IPS-15b (cell line): Measurements from ENCODE around the gene MAMLD1.

Experiments
- H3K27me3 ChIP-seq: one replicate; pipeline ENCODE4 v1.6.1; 2013; ENCODE audit warnings: low read length; ENCODE audit not compliant: control insufficient read depth, insufficient read depth
- H3K36me3 ChIP-seq: one replicate; pipeline ENCODE4 v1.6.1; 2013; ENCODE audit warnings: low read length; ENCODE audit not compliant: control insufficient read depth, insufficient read depth
- H3K4me1 ChIP-seq: one replicate; pipeline ENCODE4 v1.6.1; 2013; ENCODE audit warnings: mild to moderate bottlenecking, low read length; ENCODE audit not compliant: control insufficient read depth, insufficient read depth
- H3K4me3 ChIP-seq: one replicate; pipeline ENCODE4 v1.5.1; 2013; ENCODE audit warnings: low read depth, low read length
- H3K9ac ChIP-seq: one replicate; pipeline ENCODE4 v1.6.1; 2013; ENCODE audit warnings: low read depth, mild to moderate bottlenecking, low read length
- H3K9me3 ChIP-seq: one replicate; pipeline ENCODE4 v1.6.1; 2013; ENCODE audit warnings: mild to moderate bottlenecking, low read length; ENCODE audit not compliant: control insufficient read depth, insufficient read depth

Gene MAMLD1

GRCh38 chrX:150527108-150527507, 164.0 kb downstream of the MAMLD1 start:
- Histone ChIP-seq H3K27me3 (no peaks in the 10 kb centered on the region), H3K9ac (no peak overlapping the region), H3K9me3 (peaks cover 4% of the 10 kb centered on the region)

GRCh38 chrX:150529587-150529986, 166.5 kb downstream of the MAMLD1 start:
- H3K36me3 ChIP-seq = no peaks in the 10 kb centered on the region
- no peaks in the 10 kb centered on the region for H3K4me1 ChIP-seq
- H3K27me3 ChIP-seq = no peaks in the 10 kb centered on the region
- no peak overlapping the region for H3K4me3 ChIP-seq
- H3K9me3 ChIP-seq = peaks cover 8% of the 10 kb centered on the region
- H3K9ac ChIP-seq = no peak overlapping the region

More at GRCh38 chrX:150527108-150527507, 164.0 kb downstream of the MAMLD1 start:
- Histone ChIP-seq H3K4me3 (no peak overlapping the region), H3K36me3 (no peaks in the 10 kb centered on the region), H3K4me1 (no peaks in the 10 kb centered on the region)

GRCh38 chrX:150530821-150531220, 167.7 kb downstream of the MAMLD1 start:
- Histone ChIP-seq H3K9ac (no peak overlapping the region), H3K9me3 (peaks cover 8% of the 10 kb centered on the region), H3K4me3 (no peak overlapping the region), H3K4me1 (no peaks in the 10 kb centered on the region), H3K36me3 (no peaks in the 10 kb centered on the region), H3K27me3 (no peaks in the 10 kb centered on the region)

GRCh38 chrX:150531467-150531866, 168.3 kb downstream of the MAMLD1 start:
- Histone ChIP-seq H3K27me3 (no peaks in the 10 kb centered on the region), H3K4me1 (no peaks in the 10 kb centered on the region), H3K36me3 (no peaks in the 10 kb centered on the region), H3K9me3 (peaks cover 8% of the 10 kb centered on the region), H3K9ac (no peak overlapping the region), H3K4me3 (no peak overlapping the region)

- Histone ChIP-seq H3K27me3 (no peaks in the 10 kb centered on the region), H3K36me3 (no peaks in the 10 kb centered on the region), H3K9ac (no peak overlapping the region), H3K9me3 (peaks cover 13% of the 10 kb centered on the region), H3K4me3 (no peak overlapping the region), H3K4me1 (no peaks in the 10 kb centered on the region)
Measured at GRCh38 chrX:150533863-150534262, 170.7 kb downstream of the MAMLD1 start.

- no peaks in the 10 kb centered on the region for H3K27me3 ChIP-seq
- H3K4me3 ChIP-seq = no peak overlapping the region
- peaks cover 9% of the 10 kb centered on the region for H3K9me3 ChIP-seq
- H3K36me3 ChIP-seq = no peaks in the 10 kb centered on the region
- H3K4me1 ChIP-seq = no peaks in the 10 kb centered on the region
- no peak overlapping the region for H3K9ac ChIP-seq
Measured at GRCh38 chrX:150536455-150537116, 173.5 kb downstream of the MAMLD1 start.

- Histone ChIP-seq H3K4me1 (no peaks in the 10 kb centered on the region), H3K4me3 (no peak overlapping the region)
Measured at GRCh38 chrX:150537851-150538250, 174.7 kb downstream of the MAMLD1 start.

GRCh38 chrX:150540965-150541364, 177.8 kb downstream of the MAMLD1 start:
- Histone ChIP-seq H3K4me1 (no peaks in the 10 kb centered on the region), H3K9me3 (peaks cover 5% of the 10 kb centered on the region), H3K36me3 (no peaks in the 10 kb centered on the region), H3K4me3 (no peak overlapping the region), H3K27me3 (peaks cover 6% of the 10 kb centered on the region), H3K9ac (no peak overlapping the region)

More at GRCh38 chrX:150537851-150538250, 174.7 kb downstream of the MAMLD1 start:
- Histone ChIP-seq H3K36me3 (no peaks in the 10 kb centered on the region), H3K27me3 (no peaks in the 10 kb centered on the region), H3K9me3 (peaks cover 9% of the 10 kb centered on the region), H3K9ac (no peak overlapping the region)

GRCh38 chrX:150542846-150543229, 179.7 kb downstream of the MAMLD1 start:
- Histone ChIP-seq H3K4me3 (no peak overlapping the region), H3K36me3 (no peaks in the 10 kb centered on the region), H3K27me3 (peaks cover 21% of the 10 kb centered on the region), H3K9me3 (no peaks in the 10 kb centered on the region), H3K4me1 (no peaks in the 10 kb centered on the region), H3K9ac (no peak overlapping the region)

- Histone ChIP-seq H3K9me3 (peaks cover 4% of the 10 kb centered on the region), H3K4me3 (no peak overlapping the region), H3K4me1 (peaks cover 4% of the 10 kb centered on the region), H3K27me3 (peaks cover 27% of the 10 kb centered on the region), H3K9ac (no peak overlapping the region), H3K36me3 (no peaks in the 10 kb centered on the region)
Measured at GRCh38 chrX:150543230-150544155, 180.4 kb downstream of the MAMLD1 start.

- H3K36me3 ChIP-seq = no peaks in the 10 kb centered on the region
- H3K4me3 ChIP-seq = no peak overlapping the region
- peaks cover 4% of the 10 kb centered on the region for H3K4me1 ChIP-seq
- H3K9ac ChIP-seq = no peak overlapping the region
- peaks cover 35% of the 10 kb centered on the region for H3K27me3 ChIP-seq
- peaks cover 7% of the 10 kb centered on the region for H3K9me3 ChIP-seq
Measured at GRCh38 chrX:150544222-150544787, 181.2 kb downstream of the MAMLD1 start.
